Activated B cell treated with CpG ODN at 0.5 μM for 24 hours (primary cell): ENCODE results near the gene HOXB6. TPM values are rescaled to one million over a fixed set of nuclear protein-coding genes. Genes with fewer than 3 reads are reported as not detected.

Experiments used
- ATAC-seq: fragments of 200-7000 bp; cut with Tn5 transposase; one replicate; pipeline ENCODE4 v1.10.0; 2021; ENCODE audit warnings: low read depth, mild to moderate bottlenecking, moderate library complexity
- CTCF ChIA-PET: fragments of 350-600 bp; sonication (Branson Sonifier 250); formaldehyde crosslinking; loops from one replicate; lab custom pipeline; 2021; ENCODE audit warnings: antibody characterized with exemption; lab: Charles Lee
- POLR2A ChIA-PET: fragments of 350-600 bp; sonication (Branson Sonifier 250); formaldehyde crosslinking; loops from one replicate; lab custom pipeline; 2021; ENCODE audit warnings: antibody characterized with exemption; lab: Charles Lee
- DNase-seq: peaks from one replicate; pipeline ENCODE4 v3.0.0; 2022
- H3K27ac Mint-ChIP-seq: one replicate; pipeline ENCODE4 v1.8.0; 2020; ENCODE audit warnings: mixed read lengths
- H3K27me3 Mint-ChIP-seq: one replicate; pipeline ENCODE4 v1.8.0; 2021; ENCODE audit warnings: mixed read lengths
- H3K36me3 Mint-ChIP-seq: one replicate; pipeline ENCODE4 v1.8.0; 2021; ENCODE audit warnings: low read depth, mixed read lengths
- H3K4me1 Mint-ChIP-seq: one replicate; pipeline ENCODE4 v1.8.0; 2021; ENCODE audit warnings: mixed read lengths
- H3K4me3 Mint-ChIP-seq: one replicate; pipeline ENCODE4 v1.8.0; 2020; ENCODE audit warnings: mild to moderate bottlenecking, mixed read lengths
- H3K9me3 Mint-ChIP-seq: one replicate; pipeline ENCODE4 v1.8.0; 2020; ENCODE audit warnings: mixed read lengths
- intact Hi-C: fragments of 100-400 bp; cut with micrococcal nuclease; formaldehyde crosslinking; loops from one replicate; pipeline ENCODE4 v1.15.1; 2024
- total RNA-seq: library from RNA; stranded (reverse); gene quantifications from 2 replicates; pipeline ENCODE4 v1.2.3, GENCODE V29; 2022
- TF ChIP-seq, protein P1 (sequence below): fragments of 200-600 bp; IDR thresholded peaks from one replicate; pipeline ENCODE4 v1.8.0; 2022; ENCODE audit warnings: antibody characterized with exemption, mild to moderate bottlenecking

The HOXB6 gene
- total RNA-seq, 1 donor from 2014 or later: not detected

DNA sequence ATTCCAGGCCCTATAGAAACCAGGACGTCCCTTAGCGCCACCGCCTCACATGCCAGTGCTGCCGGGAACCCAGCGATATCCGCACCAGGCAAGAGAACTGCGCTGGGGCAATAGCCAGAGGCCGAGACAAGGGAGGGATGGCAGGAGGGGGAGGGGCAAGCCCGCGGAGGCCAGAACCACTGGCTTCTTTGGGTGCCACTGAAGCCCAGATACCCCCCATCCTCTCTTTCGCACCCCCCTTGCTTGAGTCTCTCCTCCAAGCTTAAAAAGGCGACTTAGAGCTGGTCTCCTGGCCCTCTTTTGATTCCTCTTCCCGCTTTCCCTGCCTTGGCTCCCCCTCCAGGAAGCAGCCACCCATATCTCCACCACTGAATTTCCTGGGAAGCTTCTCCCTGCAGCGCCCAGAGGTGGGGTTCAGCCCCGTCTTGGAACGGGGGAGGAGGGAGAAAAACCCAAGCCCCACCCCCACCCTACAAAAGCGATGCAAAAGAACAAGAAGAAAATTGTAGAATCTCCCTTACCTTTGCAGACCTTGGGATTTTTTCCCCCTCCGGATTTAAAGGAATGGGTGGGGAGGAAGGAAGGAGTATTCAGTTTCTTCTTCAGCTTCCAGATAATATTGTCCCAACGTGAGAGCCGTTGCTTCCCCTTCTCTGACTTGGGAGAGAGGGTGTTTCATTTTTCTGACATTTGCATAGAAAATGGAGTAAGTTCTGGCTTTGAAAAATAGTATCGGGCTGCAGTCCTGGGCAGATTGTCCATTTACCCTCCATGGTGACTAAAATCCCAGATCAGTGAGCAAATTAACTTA, 622 bp downstream of the HOXB6 start:
- H3K27ac Mint-ChIP-seq: no peak overlapping the region
- TF ChIP-seq, protein P1, sequence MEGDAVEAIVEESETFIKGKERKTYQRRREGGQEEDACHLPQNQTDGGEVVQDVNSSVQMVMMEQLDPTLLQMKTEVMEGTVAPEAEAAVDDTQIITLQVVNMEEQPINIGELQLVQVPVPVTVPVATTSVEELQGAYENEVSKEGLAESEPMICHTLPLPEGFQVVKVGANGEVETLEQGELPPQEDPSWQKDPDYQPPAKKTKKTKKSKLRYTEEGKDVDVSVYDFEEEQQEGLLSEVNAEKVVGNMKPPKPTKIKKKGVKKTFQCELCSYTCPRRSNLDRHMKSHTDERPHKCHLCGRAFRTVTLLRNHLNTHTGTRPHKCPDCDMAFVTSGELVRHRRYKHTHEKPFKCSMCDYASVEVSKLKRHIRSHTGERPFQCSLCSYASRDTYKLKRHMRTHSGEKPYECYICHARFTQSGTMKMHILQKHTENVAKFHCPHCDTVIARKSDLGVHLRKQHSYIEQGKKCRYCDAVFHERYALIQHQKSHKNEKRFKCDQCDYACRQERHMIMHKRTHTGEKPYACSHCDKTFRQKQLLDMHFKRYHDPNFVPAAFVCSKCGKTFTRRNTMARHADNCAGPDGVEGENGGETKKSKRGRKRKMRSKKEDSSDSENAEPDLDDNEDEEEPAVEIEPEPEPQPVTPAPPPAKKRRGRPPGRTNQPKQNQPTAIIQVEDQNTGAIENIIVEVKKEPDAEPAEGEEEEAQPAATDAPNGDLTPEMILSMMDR: no peak
- H3K27me3 Mint-ChIP-seq: peaks cover 64% of the 10 kb centered on the region
- H3K36me3 Mint-ChIP-seq: no peaks in the 10 kb centered on the region
- DNase-seq (no peak), ATAC-seq (no peak)
- CTCF ChIA-PET: interaction anchor here (0.7 to 0.9 kb wide), 3 partner anchors 9 to 271 kb away, joined by 3 to 5 read pairs (median 4); no protein-coding TSS in a partner anchor
- H3K4me1 Mint-ChIP-seq: peaks cover 6% of the 10 kb centered on the region
- POLR2A ChIA-PET: interaction anchor here (0.7 kb wide), 1 partner anchor 275 kb away, joined by 14 read pairs; no protein-coding TSS in a partner anchor
- no peak overlapping the region for H3K4me3 Mint-ChIP-seq
- intact Hi-C loops: no loop called here
- H3K9me3 Mint-ChIP-seq: no peaks in the 10 kb centered on the region

DNA sequence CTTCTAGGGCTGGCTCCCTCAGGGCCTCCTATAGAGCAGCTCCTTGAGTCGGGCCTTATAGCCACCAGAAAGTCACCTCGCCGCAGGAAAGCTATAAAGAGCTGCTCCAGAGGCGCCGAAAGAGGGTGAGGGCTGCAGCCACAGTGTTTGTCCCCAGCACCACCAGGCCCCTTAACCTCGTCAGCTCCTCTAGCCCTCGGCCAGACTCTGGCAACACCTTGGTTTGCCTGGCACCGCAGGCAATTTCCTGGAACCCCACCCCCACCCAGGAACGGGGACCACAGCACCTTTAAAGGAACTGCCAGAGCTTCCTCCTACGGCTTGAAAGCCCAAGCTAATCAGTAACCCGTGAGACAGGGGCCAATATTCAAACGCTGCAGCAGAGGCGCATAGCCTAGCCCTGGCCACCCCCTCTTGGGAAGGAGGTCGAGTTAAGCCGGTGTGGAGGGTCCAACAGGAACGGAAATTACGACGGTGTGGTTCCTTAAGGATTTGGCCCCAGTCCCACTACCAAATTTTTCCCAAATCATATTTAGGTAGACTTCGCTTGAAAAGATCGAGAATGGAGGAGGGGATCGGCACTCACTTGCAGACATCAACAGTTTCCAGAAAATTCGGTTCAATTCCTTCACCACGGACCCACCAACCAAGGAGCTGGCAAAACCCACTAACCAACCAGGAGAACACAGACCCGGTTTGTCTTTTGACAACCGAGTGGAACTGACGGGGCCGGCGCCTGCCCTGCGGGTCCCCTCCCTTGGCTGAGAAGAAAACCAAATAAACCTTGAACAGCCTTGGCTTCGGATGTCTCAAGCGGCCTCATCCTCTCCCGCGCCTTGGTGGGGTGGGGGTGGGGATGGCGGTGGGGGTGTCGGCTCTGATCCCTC, 3.0 kb downstream of the HOXB6 start:
- Mint-ChIP-seq H3K27ac (no peak overlapping the region), H3K36me3 (no peaks in the 10 kb centered on the region), H3K4me1 (peaks cover 20% of the 10 kb centered on the region), H3K9me3 (no peaks in the 10 kb centered on the region), H3K4me3 (no peak overlapping the region), H3K27me3 (peaks cover 72% of the 10 kb centered on the region)
- intact Hi-C loops: no loop called here
- TF ChIP-seq, protein P1: no peak
- ChIA-PET CTCF (interaction anchor here (0.8 to 1.5 kb wide), 4 partner anchors 20 to 307 kb away, joined by 3 to 5 read pairs (median 3); no protein-coding TSS in a partner anchor), POLR2A (interaction anchor here (0.6 to 1.4 kb wide), 5 partner anchors 8 to 576 kb away, joined by 3 to 7 read pairs (median 5); no protein-coding TSS in a partner anchor)
- DNase-seq (no peak), ATAC-seq (no peak)

DNA sequence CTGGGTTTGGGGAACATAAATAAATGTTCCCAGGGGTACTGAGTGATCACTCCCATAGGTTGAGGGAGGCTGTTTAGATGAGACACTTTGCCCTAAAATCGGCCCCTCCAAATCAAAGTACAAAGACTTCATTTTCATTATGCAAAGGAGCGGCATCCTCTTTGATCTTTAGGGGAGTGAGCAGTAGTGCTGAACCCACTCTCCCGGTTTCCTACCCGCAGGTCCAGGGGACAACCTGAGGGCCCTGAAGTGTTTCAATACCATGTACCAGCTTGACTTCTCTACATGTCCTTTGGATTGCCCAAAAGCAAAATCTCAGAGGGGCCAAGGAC, 3.6 kb downstream of the HOXB6 start:
- TF ChIP-seq, protein P1: no peak
- H3K27ac Mint-ChIP-seq: no peak overlapping the region
- DNase-seq: no peak
- ChIA-PET CTCF (interaction anchor here (0.8 to 1.5 kb wide), 3 partner anchors 21 to 306 kb away, joined by 3 read pairs; no protein-coding TSS in a partner anchor), POLR2A (interaction anchor here (0.7 to 1.4 kb wide), 3 partner anchors 9 to 39 kb away, joined by 3 to 7 read pairs (median 5); no protein-coding TSS in a partner anchor)
- no peaks in the 10 kb centered on the region for H3K9me3 Mint-ChIP-seq
- no peak for ATAC-seq
- H3K4me1 Mint-ChIP-seq: peaks cover 26% of the 10 kb centered on the region
- H3K4me3 Mint-ChIP-seq: no peak overlapping the region
- no peaks in the 10 kb centered on the region for H3K36me3 Mint-ChIP-seq
- peaks cover 74% of the 10 kb centered on the region for H3K27me3 Mint-ChIP-seq
- intact Hi-C loops: no loop called here

DNA sequence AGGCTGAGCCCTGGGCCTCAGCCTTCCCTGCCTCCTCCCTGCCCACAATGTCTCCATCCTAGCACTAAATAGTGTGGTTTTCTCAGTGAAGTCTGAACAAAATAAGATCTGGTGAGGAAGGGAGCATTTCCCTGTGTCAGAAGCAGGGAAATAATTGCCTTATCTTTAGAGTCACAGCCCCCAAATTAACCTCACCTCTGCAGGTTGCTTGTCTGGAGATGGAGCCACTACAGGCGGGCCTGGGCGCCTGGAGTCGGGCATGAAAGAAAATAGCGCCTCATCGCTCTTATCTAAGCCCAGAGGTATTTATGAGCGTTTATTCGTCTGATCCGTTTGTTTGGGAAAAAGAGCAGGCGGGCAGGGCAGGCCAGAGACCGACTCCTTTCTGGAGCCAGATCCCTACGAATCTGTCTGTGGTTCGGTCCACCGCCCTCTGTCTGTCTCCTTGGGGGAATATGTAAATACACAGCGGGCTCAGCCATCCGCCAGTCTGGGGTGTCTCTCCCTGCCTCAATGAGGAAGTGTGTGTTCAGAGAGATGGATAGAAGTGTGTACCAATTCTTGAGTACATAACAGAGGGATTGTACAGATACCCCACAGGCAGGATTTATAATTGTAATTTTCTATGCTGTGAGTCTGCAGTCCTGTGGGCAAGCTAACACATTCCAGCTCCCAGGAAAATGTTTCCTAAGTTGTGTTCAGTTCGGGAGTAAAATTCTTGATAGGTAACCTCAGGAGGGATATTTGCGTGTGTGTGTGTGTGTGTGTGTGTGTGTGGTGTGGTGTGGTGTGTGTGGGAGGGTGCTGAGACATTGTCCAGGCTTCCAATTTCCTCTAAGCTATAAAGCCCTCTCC, 4.3 kb downstream of the HOXB6 start:
- Mint-ChIP-seq H3K4me1 (peaks cover 26% of the 10 kb centered on the region), H3K4me3 (no peak overlapping the region), H3K27me3 (peaks cover 79% of the 10 kb centered on the region), H3K27ac (no peak overlapping the region), H3K36me3 (no peaks in the 10 kb centered on the region), H3K9me3 (no peaks in the 10 kb centered on the region)
- POLR2A ChIA-PET: interaction anchor here (0.7 to 1.4 kb wide), 2 partner anchors 10 to 13 kb away, joined by 5 to 7 read pairs; no protein-coding TSS in a partner anchor
- DNase-seq (no peak), ATAC-seq (no peak)
- CTCF ChIA-PET: interaction anchor here (1.0 to 1.5 kb wide), 2 partner anchors 292 to 306 kb away, joined by 3 read pairs; no protein-coding TSS in a partner anchor
- TF ChIP-seq, protein P1: no peak
- intact Hi-C loops: no loop called here
